Measurements from ENCODE around the gene GPC6. TPM values are rescaled to one million over a fixed set of nuclear protein-coding genes. Genes with fewer than 3 reads are reported as not detected.

The GPC6 gene
- polyA plus RNA-seq, 2 donors, result 0.16 to 0.22 TPM

DNA sequence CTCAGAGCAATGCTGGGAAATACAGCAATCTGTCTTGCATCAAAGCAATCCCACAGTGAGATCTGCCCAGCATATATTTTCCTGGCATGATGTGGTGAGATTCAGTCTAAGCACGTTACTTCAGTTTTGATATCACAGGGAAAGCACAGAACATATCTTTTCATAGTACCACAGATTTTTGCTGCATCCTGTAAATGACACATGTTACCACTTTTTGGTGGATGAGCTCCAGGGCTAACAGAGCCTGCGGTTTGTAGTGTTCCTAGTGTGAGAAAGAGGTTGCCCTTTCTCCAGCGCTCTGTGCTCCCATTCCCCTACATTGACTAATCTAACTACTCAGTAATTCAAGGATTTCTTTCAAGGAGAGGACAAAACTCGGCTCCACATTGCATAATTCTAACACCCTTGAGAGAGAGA, 409.0 kb downstream of the GPC6 start:
- 72 to 74% methylated on average over 4 of the region's 4 CpGs for WGBS, 2 donors
- Histone ChIP-seq H3K4me1 (ENCODE audit: control insufficient read depth in 2 of 2, insufficient read depth in 2 of 2, low read length in 1 of 2) (no peaks in the 10 kb centered on the region), H3K27ac (ENCODE audit: low read depth in 2 of 2, low read length in 1 of 2) (no peak overlapping the region), H3K36me3 (ENCODE audit: control insufficient read depth in 2 of 2, insufficient read depth in 2 of 2, low read length in 1 of 2) (no peaks in the 10 kb centered on the region), H3K4me3 (ENCODE audit: low read depth in 1 of 2, low read length in 2 of 2) (no peak overlapping the region), H3K9me3 (ENCODE audit: control insufficient read depth in 2 of 2, insufficient read depth in 1 of 2, low read depth in 1 of 2, low read length in 1 of 2) (no peaks in the 10 kb centered on the region), H3K27me3 (ENCODE audit: control insufficient read depth in 1 of 2, insufficient read depth in 2 of 2, low read length in 2 of 2) (no peaks in the 10 kb centered on the region)

- H3K27me3 ChIP-seq (ENCODE audit: control insufficient read depth in 1 of 2, insufficient read depth in 2 of 2, low read length in 2 of 2), result no peaks in the 10 kb centered on the region
- no peaks in the 10 kb centered on the region for H3K36me3 ChIP-seq (ENCODE audit: control insufficient read depth in 2 of 2, insufficient read depth in 2 of 2, low read length in 1 of 2)
- WGBS, 2 donors, result 84 to 89% methylated on average over 2 of the region's 2 CpGs
- H3K4me1 ChIP-seq (ENCODE audit: control insufficient read depth in 2 of 2, insufficient read depth in 2 of 2, low read length in 1 of 2), result no peaks in the 10 kb centered on the region
- no peak overlapping the region for H3K4me3 ChIP-seq (ENCODE audit: low read depth in 1 of 2, low read length in 2 of 2)
- H3K9me3 ChIP-seq (ENCODE audit: control insufficient read depth in 2 of 2, insufficient read depth in 1 of 2, low read depth in 1 of 2, low read length in 1 of 2), result no peaks in the 10 kb centered on the region
- H3K27ac ChIP-seq (ENCODE audit: low read depth in 2 of 2, low read length in 1 of 2), result no peak overlapping the region
These were observed 411.2 kb downstream of the GPC6 start for GRCh38 chr13:93637852-93638251.

- Histone ChIP-seq H3K27me3 (ENCODE audit: control insufficient read depth in 1 of 2, insufficient read depth in 2 of 2, low read length in 2 of 2) (no peaks in the 10 kb centered on the region), H3K9me3 (ENCODE audit: control insufficient read depth in 2 of 2, insufficient read depth in 1 of 2, low read depth in 1 of 2, low read length in 1 of 2) (no peaks in the 10 kb centered on the region), H3K36me3 (ENCODE audit: control insufficient read depth in 2 of 2, insufficient read depth in 2 of 2, low read length in 1 of 2) (no peaks in the 10 kb centered on the region), H3K4me1 (ENCODE audit: control insufficient read depth in 2 of 2, insufficient read depth in 2 of 2, low read length in 1 of 2) (no peaks in the 10 kb centered on the region), H3K27ac (ENCODE audit: low read depth in 2 of 2, low read length in 1 of 2) (no peak overlapping the region), H3K4me3 (ENCODE audit: low read depth in 1 of 2, low read length in 2 of 2) (no peak overlapping the region)
- 92 to 94% methylated on average over 1 of the region's 1 CpG for WGBS, 2 donors
These were observed 413.8 kb downstream of the GPC6 start for GRCh38 chr13:93640452-93640851.

GRCh38 chr13:93646245-93646644, 419.6 kb downstream of the GPC6 start:
- H3K4me1 ChIP-seq (ENCODE audit: control insufficient read depth in 2 of 2, insufficient read depth in 2 of 2, low read length in 1 of 2), result no peaks in the 10 kb centered on the region
- H3K27me3 ChIP-seq (ENCODE audit: control insufficient read depth in 1 of 2, insufficient read depth in 2 of 2, low read length in 2 of 2), result no peaks in the 10 kb centered on the region
- no peak overlapping the region for H3K27ac ChIP-seq (ENCODE audit: low read depth in 2 of 2, low read length in 1 of 2)
- 69% methylated on average over 7 of the region's 7 CpGs for WGBS, 2 donors
- H3K36me3 ChIP-seq (ENCODE audit: control insufficient read depth in 2 of 2, insufficient read depth in 2 of 2, low read length in 1 of 2), result no peaks in the 10 kb centered on the region
- no peaks in the 10 kb centered on the region for H3K9me3 ChIP-seq (ENCODE audit: control insufficient read depth in 2 of 2, insufficient read depth in 1 of 2, low read depth in 1 of 2, low read length in 1 of 2)
- no peak overlapping the region for H3K4me3 ChIP-seq (ENCODE audit: low read depth in 1 of 2, low read length in 2 of 2)

GRCh38 chr13:93649496-93649895, 422.9 kb downstream of the GPC6 start:
- WGBS, 2 donors, result 76 to 81% methylated on average over 2 of the region's 2 CpGs
- no peaks in the 10 kb centered on the region for H3K4me1 ChIP-seq (ENCODE audit: control insufficient read depth in 2 of 2, insufficient read depth in 2 of 2, low read length in 1 of 2)
- no peaks in the 10 kb centered on the region for H3K9me3 ChIP-seq (ENCODE audit: control insufficient read depth in 2 of 2, insufficient read depth in 1 of 2, low read depth in 1 of 2, low read length in 1 of 2)
- H3K27ac ChIP-seq (ENCODE audit: low read depth in 2 of 2, low read length in 1 of 2), result no peak overlapping the region
- no peaks in the 10 kb centered on the region for H3K27me3 ChIP-seq (ENCODE audit: control insufficient read depth in 1 of 2, insufficient read depth in 2 of 2, low read length in 2 of 2)
- no peaks in the 10 kb centered on the region for H3K36me3 ChIP-seq (ENCODE audit: control insufficient read depth in 2 of 2, insufficient read depth in 2 of 2, low read length in 1 of 2)
- no peak overlapping the region for H3K4me3 ChIP-seq (ENCODE audit: low read depth in 1 of 2, low read length in 2 of 2)

- Histone ChIP-seq H3K4me3 (ENCODE audit: low read depth in 1 of 2, low read length in 2 of 2) (no peak overlapping the region), H3K27me3 (ENCODE audit: control insufficient read depth in 1 of 2, insufficient read depth in 2 of 2, low read length in 2 of 2) (no peaks in the 10 kb centered on the region), H3K9me3 (ENCODE audit: control insufficient read depth in 2 of 2, insufficient read depth in 1 of 2, low read depth in 1 of 2, low read length in 1 of 2) (no peaks in the 10 kb centered on the region), H3K36me3 (ENCODE audit: control insufficient read depth in 2 of 2, insufficient read depth in 2 of 2, low read length in 1 of 2) (no peaks in the 10 kb centered on the region), H3K27ac (ENCODE audit: low read depth in 2 of 2, low read length in 1 of 2) (no peak overlapping the region), H3K4me1 (ENCODE audit: control insufficient read depth in 2 of 2, insufficient read depth in 2 of 2, low read length in 1 of 2) (no peaks in the 10 kb centered on the region)
- WGBS, 2 donors, result 93 to 96% methylated on average over 3 of the region's 3 CpGs
These were observed 427.2 kb downstream of the GPC6 start for GRCh38 chr13:93653776-93654175.

DNA sequence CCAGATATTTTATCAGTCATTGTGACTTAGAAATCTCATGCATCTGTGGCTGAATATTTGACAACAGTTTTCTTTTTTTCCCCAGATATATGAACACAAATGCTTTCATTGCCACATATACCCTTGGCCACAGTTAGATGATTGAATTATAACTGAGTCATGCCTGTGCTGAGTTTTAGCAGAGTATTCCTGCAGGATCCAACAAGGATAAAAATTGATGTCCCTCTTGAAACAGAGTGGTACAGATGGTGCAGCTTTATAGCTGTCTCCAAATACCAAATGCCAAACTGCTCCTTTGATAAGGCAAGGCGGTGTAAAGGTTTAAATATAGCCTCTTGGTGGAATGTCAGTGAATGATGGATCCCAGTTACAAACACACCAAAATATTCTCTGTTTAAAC, 428.5 kb downstream of the GPC6 start:
- Histone ChIP-seq H3K27me3 (ENCODE audit: control insufficient read depth in 1 of 2, insufficient read depth in 2 of 2, low read length in 2 of 2) (no peaks in the 10 kb centered on the region), H3K36me3 (ENCODE audit: control insufficient read depth in 2 of 2, insufficient read depth in 2 of 2, low read length in 1 of 2) (no peaks in the 10 kb centered on the region), H3K4me1 (ENCODE audit: control insufficient read depth in 2 of 2, insufficient read depth in 2 of 2, low read length in 1 of 2) (no peaks in the 10 kb centered on the region), H3K27ac (ENCODE audit: low read depth in 2 of 2, low read length in 1 of 2) (no peak overlapping the region), H3K4me3 (ENCODE audit: low read depth in 1 of 2, low read length in 2 of 2) (no peak overlapping the region), H3K9me3 (ENCODE audit: control insufficient read depth in 2 of 2, insufficient read depth in 1 of 2, low read depth in 1 of 2, low read length in 1 of 2) (no peaks in the 10 kb centered on the region)
- 83 to 87% methylated on average over 1 of the region's 1 CpG for WGBS, 2 donors

- Histone ChIP-seq H3K27me3 (ENCODE audit: control insufficient read depth in 1 of 2, insufficient read depth in 2 of 2, low read length in 2 of 2) (no peaks in the 10 kb centered on the region), H3K36me3 (ENCODE audit: control insufficient read depth in 2 of 2, insufficient read depth in 2 of 2, low read length in 1 of 2) (no peaks in the 10 kb centered on the region), H3K27ac (ENCODE audit: low read depth in 2 of 2, low read length in 1 of 2) (no peak overlapping the region), H3K4me3 (ENCODE audit: low read depth in 1 of 2, low read length in 2 of 2) (no peak overlapping the region), H3K4me1 (ENCODE audit: control insufficient read depth in 2 of 2, insufficient read depth in 2 of 2, low read length in 1 of 2) (no peaks in the 10 kb centered on the region), H3K9me3 (ENCODE audit: control insufficient read depth in 2 of 2, insufficient read depth in 1 of 2, low read depth in 1 of 2, low read length in 1 of 2) (no peaks in the 10 kb centered on the region)
These were observed 433.9 kb downstream of the GPC6 start for GRCh38 chr13:93660391-93661063.

DNA sequence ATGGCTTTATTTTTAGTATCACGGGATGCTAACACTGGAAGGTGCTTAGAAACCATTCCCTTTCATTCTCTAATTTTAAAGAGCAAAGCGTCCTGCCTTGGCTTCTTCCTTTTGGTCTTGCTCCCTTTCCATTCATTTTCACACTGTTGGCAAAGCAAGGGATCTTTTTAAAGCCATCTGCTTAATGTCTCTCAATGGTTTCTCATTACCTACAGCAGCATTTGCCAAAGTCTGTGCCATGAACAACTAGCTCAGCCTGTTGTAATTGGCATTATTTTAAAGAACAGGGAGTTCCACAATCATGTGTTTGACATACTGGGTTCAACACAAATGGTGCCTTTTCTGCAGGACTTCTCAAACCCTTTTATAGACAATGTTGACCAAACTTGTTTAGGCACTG, 444.3 kb downstream of the GPC6 start:
- H3K4me1 ChIP-seq (ENCODE audit: control insufficient read depth in 2 of 2, insufficient read depth in 2 of 2, low read length in 1 of 2), result no peaks in the 10 kb centered on the region
- WGBS, 2 donors, result 83 to 84% methylated on average over 2 of the region's 2 CpGs
- H3K4me3 ChIP-seq (ENCODE audit: low read depth in 1 of 2, low read length in 2 of 2), result no peak overlapping the region
- no peaks in the 10 kb centered on the region for H3K27me3 ChIP-seq (ENCODE audit: control insufficient read depth in 1 of 2, insufficient read depth in 2 of 2, low read length in 2 of 2)
- H3K9me3 ChIP-seq (ENCODE audit: control insufficient read depth in 2 of 2, insufficient read depth in 1 of 2, low read depth in 1 of 2, low read length in 1 of 2), result no peaks in the 10 kb centered on the region
- no peaks in the 10 kb centered on the region for H3K36me3 ChIP-seq (ENCODE audit: control insufficient read depth in 2 of 2, insufficient read depth in 2 of 2, low read length in 1 of 2)
- no peak overlapping the region for H3K27ac ChIP-seq (ENCODE audit: low read depth in 2 of 2, low read length in 1 of 2)

GRCh38 chr13:93672996-93673395, 446.4 kb downstream of the GPC6 start:
- Histone ChIP-seq H3K36me3 (ENCODE audit: control insufficient read depth in 2 of 2, insufficient read depth in 2 of 2, low read length in 1 of 2) (no peaks in the 10 kb centered on the region), H3K9me3 (ENCODE audit: control insufficient read depth in 2 of 2, insufficient read depth in 1 of 2, low read depth in 1 of 2, low read length in 1 of 2) (no peaks in the 10 kb centered on the region), H3K4me1 (ENCODE audit: control insufficient read depth in 2 of 2, insufficient read depth in 2 of 2, low read length in 1 of 2) (no peaks in the 10 kb centered on the region), H3K27ac (ENCODE audit: low read depth in 2 of 2, low read length in 1 of 2) (no peak overlapping the region), H3K4me3 (ENCODE audit: low read depth in 1 of 2, low read length in 2 of 2) (no peak overlapping the region), H3K27me3 (ENCODE audit: control insufficient read depth in 1 of 2, insufficient read depth in 2 of 2, low read length in 2 of 2) (no peaks in the 10 kb centered on the region)
- 82 to 90% methylated on average over 1 of the region's 1 CpG for WGBS, 2 donors
